ENCODE measurements around the gene RBM8A.

RBM8A gene

DNA sequence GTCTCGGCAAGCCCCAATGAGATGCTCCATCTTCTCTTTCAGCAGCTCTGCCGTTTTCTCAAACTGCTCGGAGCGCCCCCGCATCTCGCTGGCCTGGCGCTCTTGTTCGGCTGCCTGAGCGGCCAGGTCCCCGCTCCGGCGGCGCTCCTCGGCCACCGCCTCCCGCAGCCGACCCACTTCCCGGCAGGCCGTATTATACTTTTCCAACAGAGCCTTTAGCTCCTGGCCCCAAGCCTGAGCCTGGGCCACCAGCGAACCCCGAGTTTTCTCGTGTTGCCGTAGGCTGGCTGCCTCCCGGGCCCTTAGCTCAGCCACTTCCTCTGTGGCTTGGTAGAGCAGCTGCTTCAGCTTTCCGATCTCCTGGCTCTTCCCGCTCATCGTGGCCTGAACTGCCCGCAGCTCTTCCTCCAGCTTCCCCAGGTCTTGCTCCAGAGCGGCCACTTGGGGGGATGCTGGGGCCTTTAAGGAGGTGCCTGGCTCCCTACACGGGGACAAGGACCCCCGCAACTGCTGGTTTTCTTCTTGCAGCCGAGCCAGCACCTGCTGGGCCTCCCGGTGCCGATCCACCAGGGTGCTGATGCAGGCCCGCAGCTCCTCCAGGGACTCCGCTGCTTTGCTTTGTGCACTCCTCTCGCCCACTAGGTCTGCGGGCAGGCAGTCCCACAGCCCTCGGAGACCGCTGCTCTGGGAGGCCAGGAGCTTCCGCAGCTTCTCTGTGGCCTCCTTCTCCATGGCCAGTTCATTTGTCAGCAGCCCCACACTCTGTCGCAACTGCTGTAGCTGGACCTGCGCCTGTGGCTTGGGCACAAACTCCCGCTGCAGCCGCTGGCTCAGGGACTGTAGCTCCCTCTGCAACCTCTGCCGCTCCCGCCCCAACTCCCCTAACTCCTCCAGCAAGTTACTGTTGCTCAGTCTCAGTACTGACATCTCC lies 55.0 kb downstream of the RBM8A start:
- no peak for DNase-seq
